WI38 (cell line): ENCODE measurements around the gene AAGAB.
"Not testable (repeated sequence)": the region's sequence is repeated elsewhere in the genome, so short reads cannot be mapped to it uniquely, and the experiment has no call there.

ENCODE experiments used
- H3K4me3 ChIP-seq: 2 replicates; pipeline ENCODE4 v1.5.1; 2011; ENCODE audit warnings: low read depth, mild to moderate bottlenecking, control low read depth, low read length
- CTCF ChIP-seq: IDR thresholded peaks from 2 replicates; pipeline ENCODE4 v1.5.1; 2012; ENCODE audit warnings: low read depth, mild to moderate bottlenecking, control low read depth, low read length

AAGAB gene

GRCh38 chr15:67248011-67248505, 6.4 kb downstream of the AAGAB start:
- no peak for TF ChIP-seq CTCF
- no peak overlapping the region for H3K4me3 ChIP-seq

- H3K4me3 ChIP-seq = not testable (repeated sequence)
These were observed 7.9 kb downstream of the AAGAB start for GRCh38 chr15:67246606-67247005.

- no peak overlapping the region for H3K4me3 ChIP-seq
- TF ChIP-seq CTCF = no peak
These were observed 9.4 kb downstream of the AAGAB start for GRCh38 chr15:67244971-67245478.

DNA sequence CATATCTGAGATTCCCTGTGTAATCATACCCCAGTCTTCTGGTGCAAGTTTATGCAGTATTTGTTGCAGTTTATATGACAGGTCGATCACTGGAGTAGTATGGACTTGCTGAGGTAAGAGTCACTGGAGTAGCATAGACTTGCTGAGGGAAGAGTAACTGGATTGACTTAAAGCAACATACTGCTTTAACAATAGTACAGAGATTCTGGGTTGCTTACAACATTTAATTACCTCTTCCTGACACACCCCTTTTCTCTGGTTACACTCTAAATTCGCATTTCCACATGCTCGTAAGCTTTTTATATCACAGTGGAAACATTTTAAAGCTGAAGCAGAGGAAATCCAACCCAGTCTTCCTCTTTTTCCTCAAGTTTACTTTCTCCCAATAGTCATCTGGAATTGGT, 11.8 kb downstream of the AAGAB start:
- H3K4me3 ChIP-seq = no peak overlapping the region
- no peak for TF ChIP-seq CTCF

DNA sequence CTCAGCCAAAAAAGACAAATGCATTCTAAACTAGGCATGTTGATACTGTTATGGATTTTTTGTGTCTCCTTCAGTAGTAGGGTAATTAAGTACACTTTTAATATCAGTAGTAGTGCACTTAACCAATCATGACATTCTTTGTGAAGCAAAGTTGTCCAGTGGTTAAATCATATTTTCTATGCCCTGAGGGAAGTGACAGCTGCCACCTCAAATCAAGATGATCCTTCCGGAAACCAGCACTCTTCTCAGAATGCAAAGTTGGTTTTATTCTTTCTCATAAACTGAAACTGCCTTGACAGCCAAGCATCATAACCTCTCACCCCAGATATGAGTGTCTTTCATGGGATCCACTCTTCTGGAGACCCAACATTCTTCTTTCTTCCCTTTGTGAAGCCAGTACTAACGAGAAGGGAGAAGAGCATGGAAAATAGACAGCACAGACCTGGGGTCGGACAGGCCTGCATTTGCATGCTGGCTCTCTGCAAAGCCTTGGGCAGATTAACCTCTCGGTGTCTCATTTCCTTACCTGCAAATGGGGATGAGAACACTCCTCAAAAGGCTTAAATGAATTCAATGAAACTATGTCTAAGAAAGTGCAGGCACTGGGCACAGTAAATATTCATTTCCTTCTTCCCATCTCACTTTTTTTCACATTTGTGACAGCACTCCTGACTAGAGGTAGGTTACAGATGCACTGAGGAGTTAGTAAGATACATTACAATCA, 13.2 kb downstream of the AAGAB start:
- H3K4me3 ChIP-seq = no peak overlapping the region
- TF ChIP-seq CTCF = no peak

GRCh38 chr15:67240235-67241131, 14.0 kb downstream of the AAGAB start:
- TF ChIP-seq CTCF = no peak
- no peak overlapping the region for H3K4me3 ChIP-seq

DNA sequence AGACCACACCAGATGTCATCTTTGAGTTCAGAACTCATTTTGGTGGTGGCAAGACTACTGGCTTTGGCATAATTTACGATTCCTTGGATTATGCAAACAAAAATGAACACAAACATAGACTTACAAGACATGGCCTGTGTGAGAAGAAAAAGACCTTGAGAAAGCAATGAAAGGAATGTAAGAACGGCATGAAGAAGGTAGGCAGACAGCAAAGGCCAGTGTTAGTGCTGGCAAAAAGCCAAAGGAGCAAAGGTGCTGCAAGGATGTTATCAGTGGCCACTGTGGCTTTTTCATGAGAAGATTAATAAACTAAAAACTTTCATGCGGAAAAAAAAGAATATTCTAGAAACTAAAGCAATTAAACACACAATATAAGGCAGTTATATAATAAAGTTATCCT, 21.9 kb downstream of the AAGAB start:
- no peak overlapping the region for H3K4me3 ChIP-seq
- TF ChIP-seq CTCF = no peak
